AG04449 (cell line): ENCODE measurements around the gene RAB30.

Source experiments
- CTCF ChIA-PET: fragments of 350-600 bp; formaldehyde crosslinking; extraction: SDS; loops from one replicate; lab custom pipeline; 2021; ENCODE audit warnings: antibody characterized with exemption; lab: Yijun Ruan, JAX
- POLR2A ChIA-PET: fragments of 400-600, 350-600 bp; formaldehyde crosslinking; extraction: SDS; loops from one replicate; lab custom pipeline; 2020; ENCODE audit warnings: antibody characterized with exemption, inconsistent platforms; lab: Yijun Ruan, JAX
- DNase-seq: peaks from one replicate; pipeline ENCODE4 v3.0.0-alpha.2; 2010; ENCODE audit warnings: low read depth, low spot score
- H3K4me3 ChIP-seq: 2 replicates; pipeline ENCODE4 v1.5.1; 2011; ENCODE audit warnings: low read depth, mild to moderate bottlenecking, control low read depth, low read length
- TF ChIP-seq, protein P1 (sequence below): IDR thresholded peaks from one replicate; pipeline ENCODE4 v1.5.1; 2011; ENCODE audit warnings: mild to moderate bottlenecking, moderate library complexity, low read length, control low read depth, inconsistent platforms; ENCODE audit not compliant: insufficient read depth; ENCODE audit errors: missing control alignments

Gene RAB30

GRCh38 chr11:83093634-83094033 lies 21.9 kb upstream of the RAB30 start:
- ChIA-PET CTCF (interaction anchor here (1.1 kb wide), 1 partner anchor 142 kb away, joined by 3 read pairs; no protein-coding TSS in a partner anchor), POLR2A (no interaction called here)
- TF ChIP-seq, protein P1, sequence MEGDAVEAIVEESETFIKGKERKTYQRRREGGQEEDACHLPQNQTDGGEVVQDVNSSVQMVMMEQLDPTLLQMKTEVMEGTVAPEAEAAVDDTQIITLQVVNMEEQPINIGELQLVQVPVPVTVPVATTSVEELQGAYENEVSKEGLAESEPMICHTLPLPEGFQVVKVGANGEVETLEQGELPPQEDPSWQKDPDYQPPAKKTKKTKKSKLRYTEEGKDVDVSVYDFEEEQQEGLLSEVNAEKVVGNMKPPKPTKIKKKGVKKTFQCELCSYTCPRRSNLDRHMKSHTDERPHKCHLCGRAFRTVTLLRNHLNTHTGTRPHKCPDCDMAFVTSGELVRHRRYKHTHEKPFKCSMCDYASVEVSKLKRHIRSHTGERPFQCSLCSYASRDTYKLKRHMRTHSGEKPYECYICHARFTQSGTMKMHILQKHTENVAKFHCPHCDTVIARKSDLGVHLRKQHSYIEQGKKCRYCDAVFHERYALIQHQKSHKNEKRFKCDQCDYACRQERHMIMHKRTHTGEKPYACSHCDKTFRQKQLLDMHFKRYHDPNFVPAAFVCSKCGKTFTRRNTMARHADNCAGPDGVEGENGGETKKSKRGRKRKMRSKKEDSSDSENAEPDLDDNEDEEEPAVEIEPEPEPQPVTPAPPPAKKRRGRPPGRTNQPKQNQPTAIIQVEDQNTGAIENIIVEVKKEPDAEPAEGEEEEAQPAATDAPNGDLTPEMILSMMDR: no peak
- DNase-seq: no peak
- no peak overlapping the region for H3K4me3 ChIP-seq

- no peak for DNase-seq
- POLR2A ChIA-PET: interaction anchor here (1.0 kb wide), 1 partner anchor 41 kb away, joined by 3 read pairs; no protein-coding TSS in a partner anchor
- TF ChIP-seq, protein P1: no peak
- no peak overlapping the region for H3K4me3 ChIP-seq
- CTCF ChIA-PET: interaction anchor here (1.1 kb wide), 1 partner anchor 143 kb away, joined by 3 read pairs; no protein-coding TSS in a partner anchor
Measured at GRCh38 chr11:83092488-83093384, 21.0 kb upstream of the RAB30 start.

- TF ChIP-seq, protein P1: no peak
- H3K4me3 ChIP-seq: no peak overlapping the region
- ChIA-PET CTCF (interaction anchor here (0.6 to 1.6 kb wide), 7 partner anchors 9 to 232 kb away, joined by 3 to 5 read pairs (median 3); no protein-coding TSS in a partner anchor), POLR2A (interaction anchor here (1.0 to 1.4 kb wide), 2 partner anchors 15 to 37 kb away, joined by 3 to 6 read pairs; no protein-coding TSS in a partner anchor)
- DNase-seq: no peak
Measured at GRCh38 chr11:83088965-83089364, 17.3 kb upstream of the RAB30 start.

DNA sequence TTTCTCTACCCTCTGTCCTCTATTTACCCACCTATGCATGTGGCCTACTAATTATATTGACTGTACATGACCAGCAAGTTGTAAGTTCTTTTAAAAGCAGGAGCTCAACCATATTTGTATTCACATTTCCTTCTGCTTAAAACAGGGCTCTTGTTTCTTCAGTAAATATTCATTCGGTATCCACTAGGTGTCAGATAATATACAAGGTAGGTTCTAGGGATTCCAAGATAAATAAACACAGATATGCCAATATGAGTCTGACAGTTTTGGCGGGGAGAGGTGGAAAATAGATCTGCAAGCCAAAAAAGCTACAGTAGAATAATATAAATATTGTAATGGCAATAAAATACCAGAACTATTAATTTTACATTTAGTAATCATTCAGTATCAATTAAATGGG lies 15.3 kb upstream of the RAB30 start:
- ChIA-PET CTCF (interaction anchor here (1.4 kb wide), 1 partner anchor 9 kb away, joined by 4 read pairs; no protein-coding TSS in a partner anchor), POLR2A (no interaction called here)
- no peak overlapping the region for H3K4me3 ChIP-seq
- TF ChIP-seq, protein P1: no peak
- DNase-seq: no peak

DNA sequence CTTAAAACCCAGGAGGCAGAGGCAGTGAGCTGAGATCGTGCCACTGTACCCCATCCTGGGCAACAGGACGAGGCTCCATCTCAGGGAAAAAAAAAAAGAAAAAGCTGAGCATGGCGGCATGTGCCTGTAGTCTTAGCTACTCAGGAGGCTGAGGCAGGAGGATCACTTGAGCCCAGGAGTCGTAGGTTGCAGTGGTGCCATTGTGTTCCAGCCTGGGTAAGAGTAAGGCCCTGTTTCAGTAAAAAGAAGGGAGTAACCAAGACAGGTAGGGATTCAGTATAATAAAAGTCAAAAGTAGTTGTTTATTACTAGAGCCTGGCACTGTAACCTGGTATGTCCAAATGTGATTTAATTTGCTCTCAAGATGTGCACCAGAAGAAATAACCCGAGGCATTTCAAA lies 8.1 kb upstream of the RAB30 start:
- POLR2A ChIA-PET: no interaction called here
- TF ChIP-seq, protein P1: no peak
- no peak overlapping the region for H3K4me3 ChIP-seq
- CTCF ChIA-PET: interaction anchor here (1.2 kb wide), 1 partner anchor 17 kb away, joined by 3 read pairs; no protein-coding TSS in a partner anchor
- no peak for DNase-seq

DNA sequence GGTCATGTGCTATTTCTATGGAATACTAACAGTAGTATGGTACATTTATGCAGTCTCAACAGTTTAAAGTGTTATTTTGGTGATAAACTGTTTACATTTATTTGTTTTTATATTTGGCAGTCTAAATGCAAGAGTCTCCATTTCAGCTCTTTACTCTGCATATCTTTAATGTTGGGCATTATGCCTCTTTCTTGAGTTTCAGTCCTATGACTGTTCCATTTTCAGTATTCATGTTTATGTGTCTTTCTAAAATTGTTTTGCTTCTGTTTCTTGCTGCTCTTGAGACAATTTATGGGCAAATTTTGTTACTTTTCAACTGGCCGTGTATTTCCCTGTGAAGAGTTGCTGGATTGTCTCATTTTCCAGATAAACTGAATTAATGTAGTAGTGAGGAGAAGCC lies 6.6 kb upstream of the RAB30 start:
- CTCF ChIA-PET: no interaction called here
- POLR2A ChIA-PET: no interaction called here
- H3K4me3 ChIP-seq: no peak overlapping the region
- TF ChIP-seq, protein P1: no peak
- DNase-seq: no peak
